ENCODE measurements around the gene KHNYN. TPM values are rescaled to one million over a fixed set of nuclear protein-coding genes. Genes with fewer than 3 reads are reported as not detected.

Gene KHNYN
- total RNA-seq, 1 donor from 2014 or later, result 65.9 TPM

- no peak overlapping the region for H3K27ac Mint-ChIP-seq
- H3K36me3 Mint-ChIP-seq (ENCODE audit: low read depth), result no peaks in the 10 kb centered on the region
- no peak overlapping the region for H3K4me3 Mint-ChIP-seq
- intact Hi-C loops (cut with micrococcal nuclease), result no loop called here
- H3K4me1 Mint-ChIP-seq (ENCODE audit: low read depth), result no peaks in the 10 kb centered on the region
- no peak for DNase-seq (ENCODE audit: low spot score)
- peaks cover 6% of the 10 kb centered on the region for H3K27me3 Mint-ChIP-seq (ENCODE audit: insufficient read depth)
- no peaks in the 10 kb centered on the region for H3K9me3 Mint-ChIP-seq
Measured at GRCh38 chr14:24418492-24418873, 11.3 kb upstream of the KHNYN start.

GRCh38 chr14:24422261-24422660, 7.5 kb upstream of the KHNYN start:
- Mint-ChIP-seq H3K9me3 (no peaks in the 10 kb centered on the region), H3K4me1 (ENCODE audit: low read depth) (peaks cover 23% of the 10 kb centered on the region), H3K27ac (no peak overlapping the region), H3K36me3 (ENCODE audit: low read depth) (peaks cover 2% of the 10 kb centered on the region), H3K4me3 (no peak overlapping the region), H3K27me3 (ENCODE audit: insufficient read depth) (peaks cover 6% of the 10 kb centered on the region)
- intact Hi-C loops (cut with micrococcal nuclease), result no loop called here
- no peak for DNase-seq (ENCODE audit: low spot score)

GRCh38 chr14:24422694-24423601, 6.8 kb upstream of the KHNYN start:
- Mint-ChIP-seq H3K4me1 (ENCODE audit: low read depth) (peaks cover 23% of the 10 kb centered on the region), H3K27ac (no peak overlapping the region), H3K36me3 (ENCODE audit: low read depth) (peaks cover 2% of the 10 kb centered on the region), H3K27me3 (ENCODE audit: insufficient read depth) (peaks cover 6% of the 10 kb centered on the region), H3K4me3 (no peak overlapping the region), H3K9me3 (no peaks in the 10 kb centered on the region)
- intact Hi-C loops (cut with micrococcal nuclease), result no loop called here
- DNase-seq (ENCODE audit: low spot score), result no peak

- no peak for DNase-seq (ENCODE audit: low spot score)
- Mint-ChIP-seq H3K27me3 (ENCODE audit: insufficient read depth) (no peaks in the 10 kb centered on the region), H3K36me3 (ENCODE audit: low read depth) (peaks cover 2% of the 10 kb centered on the region), H3K4me3 (no peak overlapping the region), H3K9me3 (no peaks in the 10 kb centered on the region), H3K4me1 (ENCODE audit: low read depth) (peaks cover 30% of the 10 kb centered on the region), H3K27ac (peak overlapping the region; percentile 7)
- intact Hi-C loops (cut with micrococcal nuclease), result no loop called here
Measured at GRCh38 chr14:24425704-24426103, 4.0 kb upstream of the KHNYN start.

GRCh38 chr14:24426150-24426911, 3.4 kb upstream of the KHNYN start:
- Mint-ChIP-seq H3K36me3 (ENCODE audit: low read depth) (peaks cover 2% of the 10 kb centered on the region), H3K9me3 (no peaks in the 10 kb centered on the region), H3K4me3 (peak overlapping the region; percentile 34)

GRCh38 chr14:24426912-24427536, 2.7 kb upstream of the KHNYN start:
- DNase-seq (ENCODE audit: low spot score), result no peak
- Mint-ChIP-seq H3K9me3 (no peaks in the 10 kb centered on the region), H3K27me3 (ENCODE audit: insufficient read depth) (no peaks in the 10 kb centered on the region), H3K36me3 (ENCODE audit: low read depth) (peaks cover 6% of the 10 kb centered on the region), H3K27ac (peak overlapping the region; percentile 76), H3K4me3 (peak overlapping the region; percentile 34), H3K4me1 (ENCODE audit: low read depth) (peaks cover 42% of the 10 kb centered on the region)
- intact Hi-C loops (cut with micrococcal nuclease), result no loop called here

More at GRCh38 chr14:24426150-24426911, 3.4 kb upstream of the KHNYN start:
- Mint-ChIP-seq H3K27ac (peak overlapping the region; percentile 76), H3K4me1 (ENCODE audit: low read depth) (peaks cover 35% of the 10 kb centered on the region), H3K27me3 (ENCODE audit: insufficient read depth) (no peaks in the 10 kb centered on the region)
- intact Hi-C loops (cut with micrococcal nuclease), result no loop called here
- no peak for DNase-seq (ENCODE audit: low spot score)

GRCh38 chr14:24427537-24428508, 1.9 kb upstream of the KHNYN start:
- peaks cover 44% of the 10 kb centered on the region for H3K4me1 Mint-ChIP-seq (ENCODE audit: low read depth)
- no peaks in the 10 kb centered on the region for H3K27me3 Mint-ChIP-seq (ENCODE audit: insufficient read depth)
- peaks cover 7% of the 10 kb centered on the region for H3K36me3 Mint-ChIP-seq (ENCODE audit: low read depth)
- H3K9me3 Mint-ChIP-seq, result no peaks in the 10 kb centered on the region
- intact Hi-C loops (cut with micrococcal nuclease), result no loop called here
- no peak for DNase-seq (ENCODE audit: low spot score)
- H3K4me3 Mint-ChIP-seq, result peak overlapping the region; percentile 50
- H3K27ac Mint-ChIP-seq, result peak overlapping the region; percentile 70

GRCh38 chr14:24428628-24429394, 943 bp upstream of the KHNYN start:
- H3K36me3 Mint-ChIP-seq (ENCODE audit: low read depth), result peaks cover 16% of the 10 kb centered on the region
- intact Hi-C loops (cut with micrococcal nuclease), result no loop called here
- DNase-seq (ENCODE audit: low spot score), result no peak
- peak overlapping the region; percentile 98 for H3K27ac Mint-ChIP-seq
- H3K9me3 Mint-ChIP-seq, result no peaks in the 10 kb centered on the region
- peaks cover 53% of the 10 kb centered on the region for H3K4me1 Mint-ChIP-seq (ENCODE audit: low read depth)
- peak overlapping the region; percentile 92 for H3K4me3 Mint-ChIP-seq
- no peaks in the 10 kb centered on the region for H3K27me3 Mint-ChIP-seq (ENCODE audit: insufficient read depth)

- Mint-ChIP-seq H3K9me3 (no peaks in the 10 kb centered on the region), H3K4me3 (peak overlapping the region; percentile 90), H3K27ac (peak overlapping the region; percentile 95), H3K36me3 (ENCODE audit: low read depth) (peaks cover 22% of the 10 kb centered on the region), H3K27me3 (ENCODE audit: insufficient read depth) (no peaks in the 10 kb centered on the region), H3K4me1 (ENCODE audit: low read depth) (peaks cover 53% of the 10 kb centered on the region)
- DNase-seq (ENCODE audit: low spot score), result peak; percentile 43
- intact Hi-C loops (cut with micrococcal nuclease), result loop anchor here (2.0 to 10.0 kb wide), 4 partner anchors 31 to 1898 kb away; partner anchors contain the start of genes IRF9, NYNRIN and PABPN1
Measured at GRCh38 chr14:24430143-24430681, 458 bp downstream of the KHNYN start.

- no peaks in the 10 kb centered on the region for H3K27me3 Mint-ChIP-seq (ENCODE audit: insufficient read depth)
- H3K4me1 Mint-ChIP-seq (ENCODE audit: low read depth), result peaks cover 53% of the 10 kb centered on the region
- intact Hi-C loops (cut with micrococcal nuclease), result loop anchor here (1.0 to 10.0 kb wide), 12 partner anchors 11 to 1899 kb away; partner anchors contain the start of genes GMPR2, IRF9, LTB4R2 and NEDD8
- DNase-seq (ENCODE audit: low spot score), result peak; percentile 70
- H3K36me3 Mint-ChIP-seq (ENCODE audit: low read depth), result peaks cover 27% of the 10 kb centered on the region
- H3K9me3 Mint-ChIP-seq, result no peaks in the 10 kb centered on the region
- H3K4me3 Mint-ChIP-seq, result peak overlapping the region; percentile 90
- peak overlapping the region; percentile 95 for H3K27ac Mint-ChIP-seq
Measured at GRCh38 chr14:24430682-24431568, 1.2 kb downstream of the KHNYN start.

Data from activated T-helper 1 cell treated with anti-CD3 and anti-CD28 coated beads, Interleukin-12 subunit alpha, Interleukin-12 subunit beta, Interleukin-2, Interleukin-4 antibody, amounts not matched to agents 30 ng/mL and 10 ng/mL and 1 ng/mL, durations not matched to agents 14 hours and 24 hours and 36 hours (primary cell).